GM10248 (cell line): ENCODE results near the gene CEBPG.

Source experiments
- CTCF ChIA-PET: fragments of 300-600 bp; sonication (Branson Sonifier 250); formaldehyde crosslinking; extraction: SDS; loops from one replicate; lab custom pipeline; 2021; ENCODE audit warnings: antibody characterized with exemption; lab: Yijun Ruan, JAX
- POLR2A ChIA-PET: fragments of 350-650 bp; sonication (Branson Sonifier 250); formaldehyde crosslinking; extraction: SDS; loops from one replicate; lab custom pipeline; 2020; ENCODE audit warnings: antibody characterized with exemption; lab: Yijun Ruan, JAX
- DNase-seq: peaks from one replicate; pipeline ENCODE4 v3.0.0; 2012; ENCODE audit errors: extremely low spot score
- CTCF ChIP-seq: IDR thresholded peaks from 2 replicates; pipeline ENCODE4 v1.5.1; 2012; ENCODE audit warnings: mild to moderate bottlenecking, low read depth; ENCODE audit errors: extremely low read depth, missing control alignments, control extremely low read depth

Gene CEBPG

DNA sequence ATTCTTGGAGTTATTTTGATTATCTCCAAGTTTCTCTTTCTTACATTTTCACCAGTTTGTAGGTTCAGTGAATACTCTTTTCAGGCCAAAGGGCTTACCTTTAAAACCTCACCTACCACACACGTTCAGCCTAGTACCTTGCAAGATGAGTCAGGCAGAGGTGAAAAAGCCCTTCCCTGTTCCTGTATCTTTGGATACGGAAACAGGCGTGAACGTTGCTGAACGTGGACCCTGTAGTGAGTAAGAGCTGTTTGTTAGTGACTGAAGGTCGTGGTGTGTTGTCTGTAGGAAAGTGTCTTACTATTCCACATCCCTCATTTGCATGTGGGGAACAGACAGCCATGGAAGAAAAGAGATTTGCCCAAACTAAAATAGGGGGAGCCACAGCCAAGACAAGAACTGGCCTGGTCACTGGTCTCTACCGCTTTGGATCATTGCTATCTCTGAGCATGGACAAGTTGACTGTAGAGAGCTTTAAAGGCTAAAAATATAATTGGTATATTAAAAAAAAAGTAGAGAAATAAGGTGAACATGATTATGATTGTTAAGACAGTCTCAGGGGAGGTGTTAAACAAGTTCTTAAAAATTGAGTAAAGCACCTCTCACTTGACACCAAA lies 3.5 kb downstream of the CEBPG start:
- CTCF ChIA-PET, result interaction anchor here (1.1 to 2.0 kb wide), 4 partner anchors 8 to 193 kb away, joined by 3 to 8 read pairs (median 4); no protein-coding TSS in a partner anchor
- no peak for DNase-seq
- POLR2A ChIA-PET, result no interaction called here
- no peak for TF ChIP-seq CTCF

- no peak for DNase-seq
- ChIA-PET POLR2A (no interaction called here), CTCF (interaction anchor here (0.9 to 2.6 kb wide), 6 partner anchors 15 to 194 kb away, joined by 3 to 6 read pairs (median 5); no protein-coding TSS in a partner anchor)
- no peak for TF ChIP-seq CTCF
Observed at GRCh38 chr19:33377586-33378475, 4.3 kb downstream of the CEBPG start.

DNA sequence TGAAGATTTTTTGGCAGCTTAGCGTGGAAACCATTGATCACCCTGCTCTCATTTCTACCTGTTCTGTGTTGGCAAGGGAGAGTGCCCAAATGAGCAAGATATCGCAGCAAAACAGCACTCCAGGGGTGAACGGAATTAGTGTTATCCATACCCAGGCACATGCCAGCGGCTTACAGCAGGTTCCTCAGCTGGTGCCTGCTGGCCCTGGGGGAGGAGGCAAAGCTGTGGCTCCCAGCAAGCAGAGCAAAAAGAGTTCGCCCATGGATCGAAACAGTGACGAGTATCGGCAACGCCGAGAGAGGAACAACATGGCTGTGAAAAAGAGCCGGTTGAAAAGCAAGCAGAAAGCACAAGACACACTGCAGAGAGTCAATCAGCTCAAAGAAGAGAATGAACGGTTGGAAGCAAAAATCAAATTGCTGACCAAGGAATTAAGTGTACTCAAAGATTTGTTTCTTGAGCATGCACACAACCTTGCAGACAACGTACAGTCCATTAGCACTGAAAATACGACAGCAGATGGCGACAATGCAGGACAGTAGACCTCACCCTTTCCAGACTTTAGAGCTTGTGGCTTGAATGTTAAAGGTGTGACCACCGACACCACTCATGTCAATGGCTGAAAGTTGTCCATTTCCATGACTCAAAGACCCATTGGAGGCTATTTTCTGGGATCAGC lies 5.8 kb downstream of the CEBPG start:
- TF ChIP-seq CTCF, result no peak
- DNase-seq, result no peak
- POLR2A ChIA-PET, result no interaction called here
- CTCF ChIA-PET, result interaction anchor here (1.3 to 2.6 kb wide), 3 partner anchors 27 to 195 kb away, joined by 5 to 6 read pairs (median 5); no protein-coding TSS in a partner anchor

DNA sequence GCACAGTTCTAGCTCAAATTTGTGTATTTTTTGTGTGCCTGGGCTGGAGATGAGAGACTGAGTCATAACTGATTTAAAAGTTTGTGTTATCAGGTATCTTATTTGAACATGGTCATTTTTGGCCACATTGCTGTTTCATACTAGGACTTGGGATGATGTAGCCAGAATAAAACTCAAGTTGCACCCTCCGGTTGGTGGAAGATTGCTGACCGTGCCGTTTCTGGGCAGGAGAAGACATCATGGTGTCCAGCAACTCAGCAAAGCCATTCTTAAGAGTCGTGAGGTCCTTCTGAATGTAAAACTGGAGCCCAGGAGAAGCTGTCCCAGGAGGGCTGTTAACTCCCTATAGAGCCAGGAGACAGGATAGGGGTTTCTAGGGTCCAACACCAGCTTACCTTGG lies 7.6 kb downstream of the CEBPG start:
- ChIA-PET CTCF (interaction anchor here (1.0 to 2.2 kb wide), 5 partner anchors 19 to 397 kb away, joined by 3 to 4 read pairs (median 3); no protein-coding TSS in a partner anchor), POLR2A (no interaction called here)
- no peak for TF ChIP-seq CTCF
- no peak for DNase-seq

DNA sequence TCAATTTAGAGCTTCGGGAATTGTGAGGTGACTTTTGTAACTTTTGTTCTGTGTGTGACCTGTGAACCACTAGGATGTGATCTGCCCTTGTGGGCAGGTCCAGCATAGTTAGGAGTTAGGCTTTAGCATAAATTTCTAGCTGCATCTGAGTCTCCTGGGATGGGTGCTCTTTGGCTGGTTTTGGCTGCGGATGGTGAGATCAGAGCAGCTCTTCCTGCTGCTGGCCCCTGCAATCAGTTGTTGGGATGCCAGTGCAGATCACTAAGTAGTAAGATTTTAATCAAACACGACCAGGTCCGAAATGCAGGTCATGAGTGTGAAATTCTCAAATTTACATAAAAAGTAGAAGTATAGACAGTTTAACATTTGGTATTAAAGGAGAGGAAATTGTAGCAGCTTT lies 8.5 kb downstream of the CEBPG start:
- TF ChIP-seq CTCF, result no peak
- POLR2A ChIA-PET, result no interaction called here
- no peak for DNase-seq
- CTCF ChIA-PET, result interaction anchor here (1.0 to 2.2 kb wide), 3 partner anchors 18 to 198 kb away, joined by 3 to 4 read pairs (median 3); no protein-coding TSS in a partner anchor

DNA sequence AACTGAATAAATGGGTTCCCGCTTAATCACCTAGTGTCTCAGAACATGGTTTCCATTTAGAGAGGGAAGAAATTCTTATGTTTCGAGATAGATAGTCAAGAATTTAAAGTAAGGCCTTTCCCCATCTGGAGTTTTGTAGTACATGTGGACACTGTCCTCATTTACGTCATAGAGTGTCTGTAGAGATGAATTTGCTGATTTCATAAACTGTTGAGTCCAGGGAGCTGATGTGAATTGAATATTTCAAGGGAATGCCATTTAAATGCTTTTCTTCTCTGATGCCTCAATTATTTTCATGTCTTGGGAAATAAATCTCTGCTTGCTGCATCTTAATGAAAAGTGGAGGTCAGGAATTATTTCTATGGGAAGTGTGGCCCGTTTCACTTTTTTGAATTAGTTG lies 9.5 kb downstream of the CEBPG start:
- ChIA-PET CTCF (interaction anchor here (1.3 to 3.9 kb wide), 4 partner anchors 9 to 98 kb away, joined by 3 to 13 read pairs (median 8); partner anchors contain the start of gene CEBPG), POLR2A (no interaction called here)
- no peak for TF ChIP-seq CTCF

More for the DNA sequence above, 9.5 kb downstream of the CEBPG start:
- no peak for DNase-seq
